HG03139 (cell line): ENCODE results near the gene TSC22D4.

Source experiments
- ATAC-seq: cut with Tn5 transposase; IDR thresholded peaks from one replicate; pipeline ENCODE4 v1.9.1; 2021; ENCODE audit not compliant: unreplicated experiment

TSC22D4 gene

DNA sequence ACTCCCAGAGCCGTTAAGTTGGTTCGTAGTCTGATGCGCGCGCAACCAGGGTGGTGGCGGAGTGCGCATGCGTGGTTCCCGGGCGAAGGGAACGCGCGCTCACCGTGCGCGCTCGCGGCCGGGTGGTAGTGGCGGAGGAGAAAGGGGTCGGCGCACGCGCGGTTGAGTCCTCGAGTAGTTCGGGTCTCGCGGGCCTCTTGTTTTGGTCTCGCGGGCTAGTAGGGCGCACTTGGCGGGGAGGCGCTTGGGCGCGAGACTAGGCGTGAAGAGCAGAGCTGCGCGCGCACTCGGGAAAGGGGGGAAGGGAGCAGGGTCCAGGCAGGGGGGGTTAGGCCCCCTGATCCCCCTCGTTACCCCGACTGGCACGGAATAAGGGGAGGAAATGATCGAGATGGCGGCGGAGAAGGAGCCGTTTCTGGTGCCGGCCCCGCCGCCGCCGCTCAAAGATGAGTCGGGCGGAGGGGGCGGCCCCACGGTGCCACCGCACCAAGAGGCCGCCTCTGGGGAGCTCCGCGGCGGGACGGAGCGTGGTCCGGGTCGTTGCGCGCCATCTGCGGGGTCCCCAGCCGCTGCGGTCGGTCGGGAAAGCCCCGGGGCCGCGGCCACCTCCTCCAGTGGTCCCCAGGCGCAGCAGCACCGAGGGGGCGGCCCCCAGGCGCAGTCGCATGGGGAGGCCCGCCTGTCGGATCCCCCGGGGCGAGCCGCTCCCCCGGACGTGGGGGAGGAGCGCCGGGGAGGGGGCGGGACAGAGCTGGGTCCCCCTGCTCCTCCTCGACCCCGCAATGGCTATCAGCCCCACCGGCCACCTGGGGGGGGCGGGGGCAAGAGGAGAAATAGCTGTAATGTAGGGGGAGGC, 49.1 kb downstream of the TSC22D4 start, which contains the start of gene MEPCE:
Gene MEPCE (plus strand): TSS at position 195 of the 856 bp plus-strand sequence. CDS start 188 bp downstream, at position 383.
- peak; percentile 34 for ATAC-seq

DNA sequence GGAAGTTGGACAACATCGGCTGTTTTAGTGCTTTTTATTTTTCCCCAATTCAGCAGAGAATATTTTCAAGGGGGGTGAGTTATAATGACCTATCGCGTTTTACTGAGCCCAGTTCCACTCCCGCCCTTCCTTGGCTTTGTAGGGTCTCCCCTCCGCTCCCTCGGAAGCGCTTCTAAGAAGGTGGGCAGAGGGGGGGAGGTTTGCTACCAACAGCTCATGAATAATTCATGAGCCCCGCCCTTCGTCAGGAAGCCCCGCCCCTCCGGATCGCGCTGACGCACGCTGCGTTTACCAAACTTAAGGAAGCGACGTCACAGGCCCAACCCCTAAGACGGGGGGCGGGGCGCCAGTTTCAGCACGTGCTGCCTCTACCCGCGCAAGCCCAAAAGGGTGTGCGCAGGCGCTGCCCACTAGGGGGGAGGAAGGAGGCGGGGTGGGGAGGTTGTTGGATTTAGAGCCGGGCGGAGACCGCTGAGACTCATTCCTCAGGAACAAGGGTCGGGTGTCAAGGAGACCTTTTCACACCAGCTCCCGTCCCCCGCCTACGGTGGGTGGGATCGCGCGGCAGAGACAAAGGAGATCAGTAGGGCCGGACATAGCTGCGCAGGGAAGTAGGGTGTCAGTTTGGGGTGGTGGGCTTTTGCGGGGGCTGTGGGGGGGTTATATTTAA, 49.9 kb downstream of the TSC22D4 start:
- ATAC-seq: peak; percentile 37

DNA sequence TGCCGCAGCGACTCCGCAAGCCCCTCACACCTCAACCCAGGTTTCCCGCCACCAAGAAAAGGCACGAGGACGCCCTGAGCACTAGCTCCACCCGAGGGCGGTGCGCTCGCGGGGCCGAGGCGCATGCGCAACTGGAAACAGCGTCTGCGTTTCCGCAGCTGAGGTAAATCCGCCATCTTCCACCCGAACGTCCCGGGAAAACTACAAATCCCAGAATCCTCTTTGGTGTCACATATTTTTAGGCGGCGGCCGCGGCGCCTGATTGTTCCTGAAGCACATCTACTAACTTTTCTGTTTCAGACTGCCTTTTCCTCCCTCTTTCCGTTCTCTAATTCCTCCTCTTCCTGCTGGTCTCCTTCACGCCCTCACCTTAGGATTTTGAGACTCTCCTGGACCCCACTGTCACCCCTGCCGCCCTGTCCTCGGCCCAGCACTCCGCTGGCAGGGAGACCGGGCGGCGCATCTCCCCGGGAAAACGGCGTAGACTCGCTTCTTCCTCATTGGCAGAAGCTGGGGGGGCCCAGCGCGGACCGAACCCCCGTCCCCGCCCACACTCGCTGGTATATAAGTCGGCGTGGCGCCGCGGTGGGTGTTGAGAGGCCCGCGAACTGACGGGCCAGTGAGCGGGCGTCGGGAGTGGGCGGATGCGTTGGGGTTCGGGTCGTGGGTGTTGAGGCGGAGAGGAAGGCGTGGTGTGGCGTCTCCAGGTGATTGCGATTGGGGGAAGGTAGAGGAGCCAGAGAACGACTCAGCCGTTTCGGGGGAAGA, 50.6 kb downstream of the TSC22D4 start, which contains the start of gene ZCWPW1:
Gene ZCWPW1 (minus strand): TSS at position 505 of the 768 bp plus-strand sequence. CDS start 8,054 bp downstream, outside the sequence.
- peak; percentile 35 for ATAC-seq

DNA sequence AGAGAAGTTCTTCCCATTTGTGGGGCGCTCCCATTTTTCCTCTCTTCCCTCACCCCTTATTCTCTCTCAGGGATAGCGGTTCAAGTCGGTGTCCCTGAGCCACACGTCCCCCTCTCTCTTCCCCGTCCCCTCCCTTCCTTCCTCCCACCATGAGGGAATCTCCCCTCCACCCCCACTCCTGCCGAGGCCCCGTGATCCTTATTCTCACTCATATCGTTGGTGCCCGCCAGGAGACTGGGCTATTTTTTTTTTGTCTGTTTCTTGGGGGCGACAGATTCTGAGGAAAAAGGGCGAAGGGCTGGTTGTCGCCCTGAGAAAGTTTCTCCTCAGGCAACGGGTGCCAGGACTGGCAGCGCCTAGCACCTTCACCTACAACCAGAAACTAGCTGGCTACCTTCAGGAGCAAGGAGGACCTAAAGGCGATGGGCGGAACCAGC, 51.2 kb downstream of the TSC22D4 start:
- ATAC-seq: no peak

DNA sequence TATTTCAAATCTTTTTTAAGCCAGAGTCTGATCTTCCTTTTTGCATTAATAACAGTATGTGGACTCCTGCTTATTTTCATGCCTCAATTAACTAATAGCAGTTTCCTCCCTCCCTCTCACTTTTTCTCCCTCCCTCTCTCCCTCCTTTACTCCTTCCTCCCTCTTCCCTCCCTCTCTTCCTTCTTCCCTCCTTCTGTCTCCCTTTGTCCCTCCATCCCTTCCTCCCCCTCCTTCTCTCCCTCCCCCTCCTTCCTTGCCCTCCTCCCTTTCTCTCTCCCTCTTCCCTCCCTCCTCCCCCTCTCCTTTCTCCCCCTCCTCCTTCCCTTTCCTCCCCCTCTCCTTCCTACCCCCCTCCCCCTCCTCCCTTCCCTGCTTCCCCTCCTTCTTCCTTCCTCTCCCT, 52.5 kb downstream of the TSC22D4 start:
- ATAC-seq: no peak

DNA sequence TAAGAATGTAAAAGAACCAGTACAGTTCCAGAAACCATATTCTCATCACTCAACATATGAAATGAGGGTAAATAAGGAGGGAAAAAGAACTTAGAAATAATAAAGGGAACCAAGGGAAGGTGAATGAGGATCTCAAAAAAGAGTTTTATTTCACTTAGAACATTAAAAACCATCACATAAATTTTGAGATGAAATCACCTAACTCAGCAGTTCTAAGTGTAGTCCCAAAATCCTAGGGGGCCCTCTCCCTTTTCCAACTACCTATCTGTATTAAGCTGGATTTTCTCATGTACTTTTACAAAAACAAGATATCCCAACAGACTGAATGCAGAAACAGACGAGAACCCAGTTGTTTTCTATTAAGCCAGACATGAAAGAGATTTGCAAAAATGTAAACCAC, 53.7 kb downstream of the TSC22D4 start:
- no peak for ATAC-seq

DNA sequence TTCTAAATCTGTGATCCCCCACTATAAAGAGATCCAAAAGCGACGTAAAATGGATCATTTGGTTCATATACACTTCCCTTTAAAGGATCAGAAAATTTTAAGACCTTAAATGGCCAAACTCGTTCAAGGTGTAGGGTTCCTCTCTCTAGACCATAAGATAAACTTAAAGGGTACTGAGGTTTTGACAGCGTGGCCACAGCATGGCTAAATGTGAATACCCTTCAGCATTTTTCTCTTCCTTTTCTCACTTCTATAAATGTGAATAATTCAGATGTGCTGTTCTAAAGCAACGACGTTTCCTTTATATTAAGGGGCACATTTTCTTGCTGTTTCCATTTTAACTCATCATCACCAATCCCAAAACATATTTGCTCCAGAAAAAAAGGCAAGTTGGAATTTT, 55.7 kb downstream of the TSC22D4 start:
- no peak for ATAC-seq

DNA sequence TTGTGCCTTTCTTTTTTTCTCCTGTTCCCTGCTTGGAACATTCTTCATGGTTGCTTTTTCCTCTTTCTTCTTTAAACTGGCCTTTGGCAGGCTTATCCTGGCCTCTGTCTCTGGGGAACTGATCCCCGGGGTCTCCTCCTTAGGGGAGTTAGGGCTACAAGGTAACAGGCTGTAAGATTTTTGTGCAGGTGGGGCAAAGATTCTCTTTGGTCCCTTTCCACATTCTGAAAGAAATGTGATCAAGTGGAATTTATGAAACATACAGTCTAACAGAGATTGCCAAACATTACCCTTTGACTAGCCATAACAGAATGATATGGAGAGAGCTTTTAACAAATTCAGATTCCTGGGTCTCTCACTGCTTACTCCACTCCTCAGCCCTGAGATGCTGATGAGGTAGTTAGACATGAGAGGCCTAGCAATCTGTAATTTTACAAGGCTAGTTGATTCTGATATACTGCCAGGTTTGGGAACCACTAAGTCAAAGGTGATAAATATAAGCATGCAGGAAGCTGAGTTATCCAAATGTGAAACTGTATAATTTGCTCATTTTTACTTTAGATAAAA, 59.3 kb downstream of the TSC22D4 start:
- no peak for ATAC-seq

DNA sequence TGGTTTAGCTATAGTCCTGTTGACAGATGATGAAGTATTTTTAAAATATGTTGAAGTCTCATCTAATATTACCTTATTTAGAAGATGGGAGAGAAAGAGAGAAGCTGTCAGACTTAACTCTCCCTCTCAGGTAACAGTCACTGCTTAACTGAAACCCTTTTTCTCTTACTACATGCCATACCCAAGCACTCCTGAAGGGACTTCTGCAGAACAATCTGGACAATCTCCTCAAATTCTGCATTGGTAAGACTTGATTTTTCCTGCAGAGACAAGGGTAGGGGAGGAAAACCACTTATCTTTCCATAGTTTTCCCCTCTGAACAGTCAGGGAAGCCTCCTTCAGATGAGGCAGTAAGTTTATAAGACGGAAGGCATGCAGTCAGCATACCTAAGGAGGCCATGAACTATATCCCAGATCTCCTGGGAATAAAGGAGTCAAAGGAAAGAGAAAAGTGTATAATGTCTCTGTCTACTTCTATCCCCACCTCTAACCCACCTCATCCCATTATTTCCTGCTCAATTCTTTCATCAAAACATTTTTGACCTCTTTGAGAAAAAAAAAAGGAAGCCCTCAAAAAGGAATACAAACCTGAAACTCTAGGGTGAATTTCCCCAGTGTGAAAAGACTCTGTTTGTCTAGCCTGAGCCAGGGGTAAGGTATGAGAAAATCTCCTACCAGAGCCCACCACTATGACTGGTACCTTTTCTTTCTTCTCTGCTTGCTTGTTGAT, 59.9 kb downstream of the TSC22D4 start:
- no peak for ATAC-seq
